ENCODE measurements around the gene PLA2G2E.

GRCh38 chr1:19921310-19921709 lies 2.1 kb downstream of the PLA2G2E start:
- TF ChIP-seq CTCF (IDR thresholded peaks at IDR 0.05; ENCODE audit: insufficient read depth, low read depth, low read length) (no peak), EZH2 (IDR thresholded peaks at IDR 0.05; ENCODE audit: insufficient read depth, low read length) (no peak)
